Fibroblast of mammary gland (primary cell): ENCODE results near the gene LRFN2.

Experiments
- DNase-seq: peaks from one replicate; pipeline ENCODE4 v3.0.0-alpha.2; 2010; ENCODE audit warnings: low read depth
- H3K4me3 ChIP-seq: 2 replicates; pipeline ENCODE4 v1.5.1; 2011; ENCODE audit warnings: low read depth, mild to moderate bottlenecking, low read length, moderate library complexity; ENCODE audit not compliant: control insufficient read depth
- TF ChIP-seq, protein P1 (sequence below): conservative IDR thresholded peaks from 2 replicates; pipeline ENCODE4 v1.5.1; 2011; ENCODE audit warnings: low read depth, low read length, inconsistent platforms; ENCODE audit not compliant: control insufficient read depth, insufficient read depth

The LRFN2 gene

GRCh38 chr6:40552941-40553340, 34.2 kb downstream of the LRFN2 start:
- TF ChIP-seq, protein P1, sequence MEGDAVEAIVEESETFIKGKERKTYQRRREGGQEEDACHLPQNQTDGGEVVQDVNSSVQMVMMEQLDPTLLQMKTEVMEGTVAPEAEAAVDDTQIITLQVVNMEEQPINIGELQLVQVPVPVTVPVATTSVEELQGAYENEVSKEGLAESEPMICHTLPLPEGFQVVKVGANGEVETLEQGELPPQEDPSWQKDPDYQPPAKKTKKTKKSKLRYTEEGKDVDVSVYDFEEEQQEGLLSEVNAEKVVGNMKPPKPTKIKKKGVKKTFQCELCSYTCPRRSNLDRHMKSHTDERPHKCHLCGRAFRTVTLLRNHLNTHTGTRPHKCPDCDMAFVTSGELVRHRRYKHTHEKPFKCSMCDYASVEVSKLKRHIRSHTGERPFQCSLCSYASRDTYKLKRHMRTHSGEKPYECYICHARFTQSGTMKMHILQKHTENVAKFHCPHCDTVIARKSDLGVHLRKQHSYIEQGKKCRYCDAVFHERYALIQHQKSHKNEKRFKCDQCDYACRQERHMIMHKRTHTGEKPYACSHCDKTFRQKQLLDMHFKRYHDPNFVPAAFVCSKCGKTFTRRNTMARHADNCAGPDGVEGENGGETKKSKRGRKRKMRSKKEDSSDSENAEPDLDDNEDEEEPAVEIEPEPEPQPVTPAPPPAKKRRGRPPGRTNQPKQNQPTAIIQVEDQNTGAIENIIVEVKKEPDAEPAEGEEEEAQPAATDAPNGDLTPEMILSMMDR = no peak
- H3K4me3 ChIP-seq = no peak overlapping the region
- DNase-seq = no peak

DNA sequence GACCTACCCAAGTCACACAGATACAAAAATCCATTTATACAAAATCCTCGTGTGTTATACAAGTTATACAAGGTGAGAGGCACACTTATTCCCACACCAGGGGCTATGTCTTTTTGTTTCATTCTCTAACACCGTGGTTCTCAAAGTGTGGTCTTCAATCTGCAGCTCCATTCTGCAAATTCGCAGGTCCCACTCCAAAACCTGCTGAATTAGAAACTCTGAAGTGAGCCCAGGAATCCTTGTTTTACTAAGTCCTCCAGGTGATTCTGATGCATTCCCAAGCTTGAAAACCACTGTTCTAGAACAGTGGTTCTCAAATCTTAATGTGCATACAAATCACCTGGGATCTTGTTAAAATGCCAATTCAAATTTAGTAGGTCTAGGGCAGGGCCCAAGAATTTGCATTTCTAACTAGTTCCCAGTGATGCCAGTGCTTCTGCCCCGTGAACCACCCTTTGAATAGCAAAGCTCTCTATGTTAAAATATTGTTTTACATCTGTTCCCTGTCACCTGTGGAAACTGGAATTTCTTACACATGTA, 35.1 kb downstream of the LRFN2 start:
- TF ChIP-seq, protein P1 = no peak
- no peak overlapping the region for H3K4me3 ChIP-seq
- no peak for DNase-seq

DNA sequence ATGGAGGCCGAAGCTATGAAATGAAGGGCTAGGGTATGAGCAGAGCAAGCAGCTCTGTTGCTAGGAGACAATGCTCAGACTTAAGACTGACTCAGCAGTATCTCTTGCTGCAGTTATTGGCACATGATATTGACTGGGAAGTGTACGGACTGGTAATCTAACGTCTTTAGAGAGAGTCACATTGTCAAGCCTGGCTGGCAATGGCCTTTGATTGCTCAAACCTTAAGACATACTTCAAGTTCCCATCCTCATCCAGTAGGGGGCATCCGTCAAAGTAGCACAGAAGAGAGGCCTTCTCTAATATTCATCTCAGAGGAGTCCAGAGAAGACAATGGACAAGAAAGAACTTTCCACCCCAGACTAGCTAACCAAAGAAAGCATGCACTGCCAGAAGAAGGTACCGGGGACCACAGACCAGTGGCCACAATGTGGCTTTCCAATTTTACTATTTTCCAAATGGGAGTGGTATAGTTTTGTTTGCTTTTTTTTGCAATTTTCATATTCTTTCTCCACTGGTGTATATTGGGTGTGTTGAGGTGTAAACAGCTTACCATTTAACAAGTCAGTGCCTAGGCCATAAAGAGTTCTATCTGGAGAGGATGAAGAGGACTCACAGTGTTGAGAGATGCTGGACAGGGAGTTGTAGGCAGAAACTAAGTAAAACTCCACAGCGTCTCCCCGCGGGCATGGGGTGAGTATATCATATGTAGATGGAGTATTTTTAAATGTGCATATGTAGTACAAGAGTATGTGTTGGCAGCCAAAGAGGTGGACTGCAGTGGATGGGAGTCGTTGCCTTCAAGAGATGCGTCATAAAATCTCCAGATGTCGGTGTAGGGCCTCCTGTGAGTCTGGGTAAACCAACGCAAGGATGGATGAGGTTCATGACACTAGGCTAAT, 36.7 kb downstream of the LRFN2 start:
- TF ChIP-seq, protein P1 = peak; percentile 71

DNA sequence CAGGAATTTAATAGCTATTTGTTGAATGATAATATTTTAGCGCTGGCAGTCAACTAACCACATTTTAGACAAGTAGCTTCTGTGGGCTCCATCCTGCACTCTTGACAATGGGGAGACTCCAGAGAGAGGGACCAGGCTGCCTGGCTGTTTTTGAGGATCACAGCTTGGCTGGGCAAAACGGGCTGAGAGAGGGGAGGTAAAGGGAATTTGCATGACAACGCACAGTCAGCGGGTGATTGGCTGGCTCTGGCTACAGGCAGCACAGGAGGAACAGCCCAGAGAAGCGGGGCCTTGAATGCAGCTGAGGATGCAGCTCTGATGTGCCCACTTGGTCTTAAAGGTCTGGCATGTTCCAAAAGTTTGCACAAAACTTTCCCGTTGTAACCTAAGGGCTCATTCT, 41.2 kb downstream of the LRFN2 start:
- no peak for DNase-seq
- TF ChIP-seq, protein P1 = no peak
- no peak overlapping the region for H3K4me3 ChIP-seq

More for the DNA sequence above, 36.7 kb downstream of the LRFN2 start:
- H3K4me3 ChIP-seq = no peak overlapping the region
- DNase-seq = peak; percentile 57

- TF ChIP-seq, protein P1 = no peak
- no peak for DNase-seq
- H3K4me3 ChIP-seq = no peak overlapping the region
These were observed 43.4 kb downstream of the LRFN2 start for GRCh38 chr6:40543776-40544175.

DNA sequence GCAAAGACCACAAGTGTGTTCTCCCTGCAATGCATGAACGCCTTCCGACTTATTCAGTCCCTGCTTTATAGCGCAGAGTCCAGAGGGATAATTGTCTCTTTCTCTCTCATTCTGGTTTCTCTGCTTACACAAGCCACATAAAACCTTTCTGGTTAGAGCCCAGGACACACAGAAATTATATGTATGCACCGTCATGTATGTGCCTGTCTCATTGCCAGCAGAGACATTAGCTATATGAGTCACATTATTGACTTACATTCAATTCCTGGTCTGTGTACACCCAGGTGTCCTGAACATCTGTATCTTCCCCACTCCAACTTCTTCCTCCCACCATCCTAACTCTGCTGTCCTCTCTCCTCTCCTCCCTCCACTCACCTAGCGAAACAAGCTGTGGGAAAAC, 44.0 kb downstream of the LRFN2 start:
- H3K4me3 ChIP-seq = no peak overlapping the region
- TF ChIP-seq, protein P1 = no peak
- DNase-seq = no peak
